HepG2 (cell line): ENCODE data around the gene NAIF1. TPM values are rescaled to one million over a fixed set of nuclear protein-coding genes. Genes with fewer than 3 reads are reported as not detected.

Source experiments
- ATAC-seq: fragments of 200-7000 bp; cut with Tn5 transposase; 3 replicates; pipeline ENCODE4 v1.9.1; 2020; ENCODE audit warnings: mild to moderate bottlenecking, moderate library complexity
- BruUV-seq: library from RNA; stranded (reverse); fragments of 400-500 nt; replicated peaks from 2 replicates; lab custom pipeline; 2021; lab: Mats Ljungman, UMichigan
- CTCF ChIA-PET: fragments of 300-600 bp; formaldehyde crosslinking; extraction: SDS; loops from one replicate; lab custom pipeline; 2021; ENCODE audit warnings: low total read pairs, inconsistent platforms, low intra/inter-chr PET ratio; lab: Yijun Ruan, JAX
- POLR2A ChIA-PET: fragments of 350-600 bp; sonication (Branson Sonifier 250); formaldehyde crosslinking; loops from one replicate; lab custom pipeline; 2020; ENCODE audit warnings: antibody characterized with exemption, inconsistent platforms; lab: Yijun Ruan, JAX
- DNase-seq: peaks from one replicate; pipeline ENCODE4 v3.0.0-alpha.2; 2015; ENCODE audit warnings: low spot score
- FAIRE-seq: peaks from 3 replicates; lab custom pipeline; 2011; peaks lifted over from hg19 to GRCh38; lab: Jason Lieb, UNC
- H2AFZ ChIP-seq: one replicate; pipeline ENCODE4 v1.6.1; 2011; ENCODE audit warnings: low read length, inconsistent platforms
- H3K27ac ChIP-seq: fragments of 300-600 bp; 3 replicates; pipeline ENCODE4 v1.8.0; 2011; ENCODE audit warnings: mixed run types, mild to moderate bottlenecking, mixed read lengths, low read length, inconsistent platforms; ENCODE audit not compliant: insufficient read depth; ENCODE audit errors: extremely low read length
- H3K27me3 ChIP-seq, 2 experiments: fragments of 200-600 bp in 1 of 2; 2 replicates in 1 of 2; 3 replicates in 1 of 2; pipeline versions ENCODE4 v1.6.0 to v1.8.0; 2011; ENCODE audit warnings: low read length in 2 of 2, mild to moderate bottlenecking in 2 of 2, moderate library complexity in 2 of 2, inconsistent platforms in 1 of 2; ENCODE audit not compliant: insufficient read depth in 2 of 2, control insufficient read depth in 1 of 2
- H3K36me3 ChIP-seq, 2 experiments: fragments of 200-600 bp in 1 of 2; replicated peaks in 1 of 2; 2 replicates in 1 of 2; 3 replicates in 1 of 2; pipeline versions ENCODE4 v1.5.1 to v1.8.0; 2011; ENCODE audit warnings: low read length in 2 of 2, inconsistent platforms in 1 of 2; ENCODE audit not compliant: insufficient read depth in 2 of 2, control insufficient read depth in 1 of 2
- H3K4me1 ChIP-seq: 2 replicates; pipeline ENCODE4 v1.5.1; 2012; ENCODE audit warnings: low read length, inconsistent platforms; ENCODE audit not compliant: insufficient read depth
- H3K4me2 ChIP-seq: 2 replicates; pipeline ENCODE4 v1.6.0; 2011; ENCODE audit warnings: low read depth, low read length, inconsistent platforms
- H3K4me3 ChIP-seq, 3 experiments: fragments of 200-600 bp in 1 of 3; sonication (generic), shearing (Covaris generic) in 1 of 3; replicated peaks in 1 of 3; 2 replicates each; pipeline ENCODE4 v1.5.1; 2011 to 2016; ENCODE audit warnings: low read length in 3 of 3, inconsistent platforms in 2 of 3, low read depth in 2 of 3, mild to moderate bottlenecking in 2 of 3, control low read depth in 1 of 3, mixed read lengths in 1 of 3; ENCODE audit not compliant: insufficient read depth in 1 of 3
- H3K79me2 ChIP-seq: one replicate; pipeline ENCODE4 v1.6.1; 2011; ENCODE audit warnings: low read length, inconsistent platforms; ENCODE audit not compliant: insufficient read depth
- H3K9ac ChIP-seq: 2 replicates; pipeline ENCODE4 v1.6.0; 2011; ENCODE audit warnings: mild to moderate bottlenecking, low read depth, low read length, inconsistent platforms; ENCODE audit not compliant: insufficient read depth
- H3K9me3 ChIP-seq: 2 replicates; pipeline ENCODE4 v1.5.1; 2012; ENCODE audit warnings: mild to moderate bottlenecking, low read length
- H4K20me1 ChIP-seq: 2 replicates; pipeline ENCODE4 v1.6.0; 2011; ENCODE audit warnings: inconsistent platforms, mild to moderate bottlenecking, low read length, moderate library complexity; ENCODE audit not compliant: insufficient read depth
- KDM2A ChIP-seq: sonication (generic); formaldehyde crosslinking; IDR thresholded peaks from 2 replicates; pipeline ENCODE4 v1.4.0; 2020; ENCODE audit warnings: low read depth, missing genetic modification reagents, borderline replicate concordance
- KDM6A ChIP-seq: IDR thresholded peaks from 2 replicates; pipeline ENCODE4 v1.6.1; 2016; ENCODE audit warnings: low read depth
- NRL ChIP-seq: sonication (generic); formaldehyde crosslinking; IDR thresholded peaks from 2 replicates; pipeline ENCODE4 v1.5.0; 2020; ENCODE audit warnings: missing genetic modification reagents, mild to moderate bottlenecking, moderate library complexity, borderline replicate concordance
- PAF1 ChIP-seq: IDR thresholded peaks from 2 replicates; pipeline ENCODE4 v1.6.1; 2016; ENCODE audit warnings: missing genetic modification reagents, missing compliant biosample characterization
- RCOR2 ChIP-seq: IDR thresholded peaks from 2 replicates; pipeline ENCODE4 v1.6.1; 2016; ENCODE audit warnings: missing biosample characterization, missing genetic modification reagents
- SNAI1 ChIP-seq: sonication (generic); formaldehyde crosslinking; IDR thresholded peaks from 2 replicates; pipeline ENCODE4 v1.5.0; 2020; ENCODE audit warnings: mild to moderate bottlenecking, missing genetic modification reagents, borderline replicate concordance
- ZFYVE20 ChIP-seq: sonication (generic); formaldehyde crosslinking; IDR thresholded peaks from 2 replicates; pipeline ENCODE4 v1.8.0; 2023; ENCODE audit warnings: low read depth, mild to moderate bottlenecking, moderate library complexity, missing genetic modification reagents, borderline replicate concordance
- ZNF333 ChIP-seq: sonication (generic); formaldehyde crosslinking; IDR thresholded peaks from 2 replicates; pipeline ENCODE4 v1.4.0; 2020; ENCODE audit warnings: mild to moderate bottlenecking, missing genetic modification reagents, borderline replicate concordance
- ZNF430 ChIP-seq: sonication (generic); formaldehyde crosslinking; IDR thresholded peaks from 2 replicates; pipeline ENCODE4 v1.9.0; 2021; ENCODE audit warnings: mild to moderate bottlenecking, missing genetic modification reagents
- ZNF660 ChIP-seq: sonication (generic); formaldehyde crosslinking; IDR thresholded peaks from 2 replicates; pipeline ENCODE4 v1.5.1; 2020; ENCODE audit warnings: mild to moderate bottlenecking, low read depth, missing genetic modification reagents, borderline replicate concordance
- WGBS: methylation state at CpG from one replicate; pipeline ENCODE4 v1.1.6; 2017; ENCODE audit warnings: low lambda C conversion rate; 5-methylcytosine and 5-hydroxymethylcytosine counted together
- in situ Hi-C: cut with HindIII; loops from 2 replicates; pipeline ENCODE4 v1.10.0; 2017; ENCODE audit warnings: low pct_unique_long_range_greater_than_20kb; ENCODE audit not compliant: extremely low pct_ligation_motif_present
- intact Hi-C: fragments of 100-400 bp; cut with micrococcal nuclease; formaldehyde crosslinking; loops from one replicate; pipeline ENCODE4 v1.10.0; 2022; ENCODE audit not compliant: unreplicated experiment
- polyA plus RNA-seq, 8 experiments: library from polyadenylated mRNA; depleted of rRNA in 3 of 8; stranded (reverse) in 7 of 8; unstranded in 1 of 8; fragments of >200 nt; fragmentation: Illumina TruSeq in 4 of 8; extraction: Trizol in 4 of 8; gene quantifications; 2 replicates each; pipeline versions ENCODE4 v1.2.1 to v1.2.3, GENCODE V29; 2011 to 2016; ENCODE audit warnings: low read depth in 4 of 8, missing spikeins in 1 of 8, mixed read lengths in 1 of 8; ENCODE audit not compliant: insufficient read depth in 1 of 8
- total RNA-seq, 5 experiments: library from RNA; depleted of rRNA; stranded (reverse); fragments of >200 nt; fragmentation: Illumina TruSeq; extraction: Trizol; gene quantifications; 2 replicates each; pipeline ENCODE4 v1.2.3, GENCODE V29; 2016; ENCODE audit warnings: low read depth in 1 of 5
- TF ChIP-seq, protein P1 (sequence below): IDR thresholded peaks from 2 replicates; pipeline ENCODE4 v1.6.1; 2016; ENCODE audit warnings: low read depth, control low read depth
- TF ChIP-seq, protein P2 (sequence below): sonication (generic); formaldehyde crosslinking; IDR thresholded peaks from 2 replicates; pipeline ENCODE4; 2020; ENCODE audit warnings: missing genetic modification reagents, mild to moderate bottlenecking, borderline replicate concordance
- TF ChIP-seq, protein P3 (sequence below): sonication (generic); formaldehyde crosslinking; IDR thresholded peaks from 2 replicates; pipeline ENCODE4 v1.5.1; 2020; ENCODE audit warnings: missing genetic modification reagents, mild to moderate bottlenecking, borderline replicate concordance

The NAIF1 gene
- total and polyA plus RNA-seq, 2 of the 13 experiments (the other 11 are each of a cell fraction or from before 2014, with no cell fraction given) = 6.0 to 6.9 TPM

DNA sequence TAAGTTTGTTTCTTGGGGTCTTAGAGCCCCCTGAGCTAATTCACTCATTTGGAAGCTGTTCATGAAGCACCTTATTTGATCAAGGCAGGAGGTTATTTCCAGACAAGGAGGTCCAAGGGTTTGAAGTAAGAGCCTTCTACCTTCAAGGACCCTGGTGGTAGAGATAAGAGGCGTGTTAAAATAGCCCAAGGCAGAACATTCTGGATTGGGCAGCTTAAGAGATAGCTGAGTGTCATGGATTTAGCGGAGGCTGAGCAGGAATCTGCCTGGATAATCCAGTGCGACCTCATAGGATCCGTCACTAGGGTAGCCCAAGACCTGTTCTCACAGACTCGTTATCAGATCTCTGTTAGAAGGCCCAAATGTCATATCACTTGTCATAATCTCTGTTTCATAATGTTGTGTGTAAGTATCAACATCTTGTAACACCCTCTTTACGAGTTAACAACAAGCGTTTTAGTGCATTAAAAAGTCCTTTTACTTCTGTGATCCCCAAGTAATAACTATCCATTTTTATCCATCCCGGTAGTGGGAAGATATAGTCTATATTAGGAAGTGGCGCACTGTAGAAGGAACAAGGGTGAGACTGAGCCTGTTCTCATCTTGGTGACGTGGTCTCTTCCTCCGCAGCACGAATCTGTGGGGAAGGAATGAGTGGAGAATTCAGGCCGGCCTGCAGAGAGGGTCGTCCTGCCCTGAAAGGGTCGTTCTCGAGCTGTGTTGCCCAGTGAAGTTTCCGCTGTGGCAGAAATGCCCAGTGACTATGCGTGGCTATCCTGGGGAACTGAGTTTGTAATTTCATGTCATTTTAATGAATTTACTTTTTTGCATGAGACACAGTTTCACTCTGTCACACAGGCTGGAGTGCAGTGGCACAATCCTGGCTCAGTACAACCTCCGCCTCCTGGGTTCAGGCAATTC, 29.8 kb upstream of the NAIF1 start (continued):
- TF ChIP-seq ZNF660 (CRISPR knock-in tag) = no peak
- no peak for TF ChIP-seq RCOR2 (CRISPR knock-in tag)
- TF ChIP-seq, protein P1, sequence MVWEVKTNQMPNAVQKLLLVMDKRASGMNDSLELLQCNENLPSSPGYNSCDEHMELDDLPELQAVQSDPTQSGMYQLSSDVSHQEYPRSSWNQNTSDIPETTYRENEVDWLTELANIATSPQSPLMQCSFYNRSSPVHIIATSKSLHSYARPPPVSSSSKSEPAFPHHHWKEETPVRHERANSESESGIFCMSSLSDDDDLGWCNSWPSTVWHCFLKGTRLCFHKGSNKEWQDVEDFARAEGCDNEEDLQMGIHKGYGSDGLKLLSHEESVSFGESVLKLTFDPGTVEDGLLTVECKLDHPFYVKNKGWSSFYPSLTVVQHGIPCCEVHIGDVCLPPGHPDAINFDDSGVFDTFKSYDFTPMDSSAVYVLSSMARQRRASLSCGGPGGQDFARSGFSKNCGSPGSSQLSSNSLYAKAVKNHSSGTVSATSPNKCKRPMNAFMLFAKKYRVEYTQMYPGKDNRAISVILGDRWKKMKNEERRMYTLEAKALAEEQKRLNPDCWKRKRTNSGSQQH = no peak
- TF ChIP-seq, protein P2, sequence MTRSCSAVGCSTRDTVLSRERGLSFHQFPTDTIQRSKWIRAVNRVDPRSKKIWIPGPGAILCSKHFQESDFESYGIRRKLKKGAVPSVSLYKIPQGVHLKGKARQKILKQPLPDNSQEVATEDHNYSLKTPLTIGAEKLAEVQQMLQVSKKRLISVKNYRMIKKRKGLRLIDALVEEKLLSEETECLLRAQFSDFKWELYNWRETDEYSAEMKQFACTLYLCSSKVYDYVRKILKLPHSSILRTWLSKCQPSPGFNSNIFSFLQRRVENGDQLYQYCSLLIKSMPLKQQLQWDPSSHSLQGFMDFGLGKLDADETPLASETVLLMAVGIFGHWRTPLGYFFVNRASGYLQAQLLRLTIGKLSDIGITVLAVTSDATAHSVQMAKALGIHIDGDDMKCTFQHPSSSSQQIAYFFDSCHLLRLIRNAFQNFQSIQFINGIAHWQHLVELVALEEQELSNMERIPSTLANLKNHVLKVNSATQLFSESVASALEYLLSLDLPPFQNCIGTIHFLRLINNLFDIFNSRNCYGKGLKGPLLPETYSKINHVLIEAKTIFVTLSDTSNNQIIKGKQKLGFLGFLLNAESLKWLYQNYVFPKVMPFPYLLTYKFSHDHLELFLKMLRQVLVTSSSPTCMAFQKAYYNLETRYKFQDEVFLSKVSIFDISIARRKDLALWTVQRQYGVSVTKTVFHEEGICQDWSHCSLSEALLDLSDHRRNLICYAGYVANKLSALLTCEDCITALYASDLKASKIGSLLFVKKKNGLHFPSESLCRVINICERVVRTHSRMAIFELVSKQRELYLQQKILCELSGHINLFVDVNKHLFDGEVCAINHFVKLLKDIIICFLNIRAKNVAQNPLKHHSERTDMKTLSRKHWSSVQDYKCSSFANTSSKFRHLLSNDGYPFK (CRISPR knock-in tag) = no peak

DNA sequence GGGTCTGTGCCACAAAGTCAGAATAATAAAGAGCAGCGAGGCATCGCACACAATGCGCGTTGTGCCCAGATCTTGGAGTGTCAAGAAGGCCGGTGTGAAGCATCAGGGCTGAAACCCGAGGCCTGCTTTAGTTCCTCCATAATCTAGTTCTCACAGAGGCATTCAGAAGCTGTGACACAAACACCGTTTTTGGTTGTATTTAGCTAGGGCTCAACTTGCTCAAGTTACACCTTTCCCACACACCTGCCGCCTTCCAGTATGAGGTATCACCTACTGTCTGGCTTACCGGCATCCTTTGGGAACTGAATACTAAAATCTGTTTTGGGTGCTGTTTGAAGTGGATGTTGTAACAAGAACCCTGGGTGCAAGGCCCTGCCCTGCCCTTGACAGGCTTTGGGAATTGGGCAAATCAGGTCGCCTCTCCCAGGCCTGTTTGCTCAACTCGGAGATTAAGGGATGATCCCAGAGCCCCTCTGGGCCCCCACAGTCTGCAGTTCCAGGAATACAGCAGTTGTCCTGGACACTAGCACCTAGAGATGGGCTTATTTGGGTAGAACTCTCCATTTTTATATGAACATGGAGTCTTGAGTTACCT, 27.9 kb upstream of the NAIF1 start:
- Histone ChIP-seq H3K27me3 (no peaks in the 10 kb centered on the region; a peak in 1 of 5 replicates), H3K36me3 (no peaks in the 10 kb centered on the region; a peak in 3 of 5 replicates), H3K9ac (no peak overlapping the region), H2AFZ (no peak overlapping the region), H3K4me2 (no peak overlapping the region), H3K27ac (peak overlapping the region; percentile 17), H3K4me3 (no peak overlapping the region), H3K4me1 (peaks cover 53% of the 10 kb centered on the region), H3K9me3 (no peaks in the 10 kb centered on the region), H4K20me1 (peaks cover 10% of the 10 kb centered on the region; the same call in 1 of the 2 replicates), H3K79me2 (peaks cover 21% of the 10 kb centered on the region)
- ChIA-PET CTCF (no interaction called here), POLR2A (interaction anchor here (0.6 to 1.3 kb wide), 4 partner anchors 8 to 35 kb away, joined by 3 to 6 read pairs (median 4); partner anchors contain the start of gene NAIF1)
- DNase-seq (no peak), ATAC-seq (no peak), FAIRE-seq (no peak)
- in situ Hi-C loops (no loop called here), intact Hi-C loops (no loop called here)
- 69% methylated on average over 11 of the region's 11 CpGs for WGBS
- BruUV-seq = no TSS peak
- TF ChIP-seq ZNF333 (CRISPR knock-in tag) = 0 out of 2 replicates have a peak, but pooled peaks have one; percentile 24
- TF ChIP-seq, protein P3, sequence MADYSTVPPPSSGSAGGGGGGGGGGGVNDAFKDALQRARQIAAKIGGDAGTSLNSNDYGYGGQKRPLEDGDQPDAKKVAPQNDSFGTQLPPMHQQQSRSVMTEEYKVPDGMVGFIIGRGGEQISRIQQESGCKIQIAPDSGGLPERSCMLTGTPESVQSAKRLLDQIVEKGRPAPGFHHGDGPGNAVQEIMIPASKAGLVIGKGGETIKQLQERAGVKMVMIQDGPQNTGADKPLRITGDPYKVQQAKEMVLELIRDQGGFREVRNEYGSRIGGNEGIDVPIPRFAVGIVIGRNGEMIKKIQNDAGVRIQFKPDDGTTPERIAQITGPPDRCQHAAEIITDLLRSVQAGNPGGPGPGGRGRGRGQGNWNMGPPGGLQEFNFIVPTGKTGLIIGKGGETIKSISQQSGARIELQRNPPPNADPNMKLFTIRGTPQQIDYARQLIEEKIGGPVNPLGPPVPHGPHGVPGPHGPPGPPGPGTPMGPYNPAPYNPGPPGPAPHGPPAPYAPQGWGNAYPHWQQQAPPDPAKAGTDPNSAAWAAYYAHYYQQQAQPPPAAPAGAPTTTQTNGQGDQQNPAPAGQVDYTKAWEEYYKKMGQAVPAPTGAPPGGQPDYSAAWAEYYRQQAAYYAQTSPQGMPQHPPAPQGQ (CRISPR knock-in tag) = no peak
- no peak for TF ChIP-seq KDM6A (CRISPR knock-in tag)
- TF ChIP-seq NRL (CRISPR knock-in tag) = no peak
- TF ChIP-seq ZNF430 (CRISPR knock-in tag) = no peak
- TF ChIP-seq SNAI1 = no peak
- TF ChIP-seq KDM2A (CRISPR knock-in tag) = no peak
- no peak for TF ChIP-seq PAF1 (CRISPR knock-in tag)
- no peak for TF ChIP-seq ZFYVE20 (CRISPR knock-in tag)
